Jurkat, Clone E6-1 (cell line): Measurements from ENCODE around the gene CPNE2.
"Not testable (repeated sequence)": the region's sequence is repeated elsewhere in the genome, so short reads cannot be mapped to it uniquely, and the experiment has no call there.

Source experiments
- DNase-seq: peaks from one replicate; pipeline ENCODE4 v3.0.0-alpha.2; 2011; ENCODE audit warnings: low read depth, low spot score
- H3K4me3 ChIP-seq: 2 replicates; pipeline ENCODE4 v1.5.1; 2011; ENCODE audit warnings: mild to moderate bottlenecking, low read length, control low read depth, moderate library complexity

CPNE2 gene

DNA sequence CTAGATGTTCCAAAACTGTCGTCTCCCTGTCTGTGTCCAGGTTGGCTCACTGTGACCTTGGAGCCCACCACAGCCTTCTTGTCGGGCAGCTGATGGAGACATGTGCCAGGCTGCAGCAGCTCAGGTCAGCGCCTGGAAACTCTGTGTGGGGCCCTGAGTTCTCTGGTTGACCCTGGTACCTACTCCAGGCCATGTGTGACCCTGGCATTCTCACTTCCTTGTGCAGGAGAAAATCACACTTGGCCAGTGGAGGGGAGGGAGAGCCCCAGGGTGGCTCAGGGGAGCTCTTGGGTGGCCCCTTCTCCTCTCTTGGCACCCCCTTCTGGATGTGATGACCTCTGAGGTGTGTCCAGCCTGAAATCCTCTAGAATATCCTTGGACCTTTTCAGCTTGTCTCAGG lies 25.0 kb upstream of the CPNE2 start:
- DNase-seq: no peak
- H3K4me3 ChIP-seq: no peak overlapping the region

GRCh38 chr16:57069053-57069452 lies 23.3 kb upstream of the CPNE2 start:
- H3K4me3 ChIP-seq: no peak overlapping the region
- no peak for DNase-seq

- no peak overlapping the region for H3K4me3 ChIP-seq
- no peak for DNase-seq
Observed at GRCh38 chr16:57069635-57070370, 22.6 kb upstream of the CPNE2 start.

- no peak overlapping the region for H3K4me3 ChIP-seq
- no peak for DNase-seq
Observed at GRCh38 chr16:57070424-57070823, 22.0 kb upstream of the CPNE2 start.

DNA sequence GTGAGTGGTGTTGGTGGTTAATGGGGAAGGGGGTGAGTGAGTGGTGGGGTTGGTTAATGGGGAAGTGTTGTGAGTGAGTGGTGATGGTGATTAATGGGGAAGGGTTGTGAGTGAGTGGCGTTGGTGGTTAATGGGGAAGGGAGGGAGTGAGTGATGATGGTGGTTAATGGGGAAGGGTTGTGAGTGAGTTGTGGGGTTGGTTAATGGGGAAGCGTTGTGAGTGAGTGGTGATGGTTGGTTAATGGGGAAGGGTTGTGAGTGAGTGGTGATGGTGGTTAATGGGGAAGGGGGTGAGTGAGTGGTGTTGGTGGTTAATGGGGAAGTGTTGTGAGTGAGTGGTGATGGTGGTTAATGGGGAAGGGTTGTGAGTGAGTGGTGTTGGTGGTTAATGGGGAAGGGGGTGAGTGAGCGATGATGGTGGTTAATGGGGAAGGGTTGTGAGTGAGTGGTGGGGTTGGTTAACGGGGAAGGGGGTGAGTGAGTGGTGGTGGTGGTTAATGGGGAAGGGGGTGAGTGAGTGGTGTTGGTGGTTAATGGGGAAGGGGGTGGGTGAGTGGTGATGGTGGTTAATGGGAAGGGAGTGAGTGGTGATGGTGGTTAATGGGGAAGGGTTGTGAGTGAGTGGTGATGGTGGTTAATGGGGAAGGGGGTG lies 21.2 kb upstream of the CPNE2 start:
- not testable (repeated sequence) for DNase-seq, H3K4me3 ChIP-seq

GRCh38 chr16:57071831-57072582 lies 20.4 kb upstream of the CPNE2 start:
- no peak overlapping the region for H3K4me3 ChIP-seq
- no peak for DNase-seq

- DNase-seq: no peak
- H3K4me3 ChIP-seq: no peak overlapping the region
Observed at GRCh38 chr16:57072616-57073275, 19.6 kb upstream of the CPNE2 start.

DNA sequence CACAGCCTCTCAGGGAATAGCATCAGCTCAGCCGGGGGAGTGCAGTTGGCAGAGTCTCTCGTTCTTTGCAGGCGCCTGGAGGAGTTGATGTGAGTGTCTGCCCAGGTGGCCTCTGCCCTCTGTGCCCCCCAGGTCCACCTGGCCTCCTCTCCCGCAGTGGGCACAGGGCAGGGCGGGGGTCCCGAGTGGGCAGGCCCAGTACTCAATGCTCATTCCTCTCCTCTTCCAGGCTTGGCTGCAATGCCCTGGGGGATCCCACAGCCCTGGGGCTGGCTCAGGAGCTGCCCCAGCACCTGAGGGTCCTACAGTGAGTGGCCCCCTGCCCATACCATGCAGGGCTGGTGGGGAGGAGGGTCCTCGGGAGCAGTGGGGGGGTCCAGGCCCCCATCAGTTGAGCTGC lies 14.7 kb upstream of the CPNE2 start:
- no peak overlapping the region for H3K4me3 ChIP-seq
- DNase-seq: no peak

GRCh38 chr16:57081744-57082143 lies 10.6 kb upstream of the CPNE2 start:
- no peak overlapping the region for H3K4me3 ChIP-seq
- no peak for DNase-seq

- no peak for DNase-seq
- no peak overlapping the region for H3K4me3 ChIP-seq
Observed at GRCh38 chr16:57082664-57083063, 9.7 kb upstream of the CPNE2 start.

DNA sequence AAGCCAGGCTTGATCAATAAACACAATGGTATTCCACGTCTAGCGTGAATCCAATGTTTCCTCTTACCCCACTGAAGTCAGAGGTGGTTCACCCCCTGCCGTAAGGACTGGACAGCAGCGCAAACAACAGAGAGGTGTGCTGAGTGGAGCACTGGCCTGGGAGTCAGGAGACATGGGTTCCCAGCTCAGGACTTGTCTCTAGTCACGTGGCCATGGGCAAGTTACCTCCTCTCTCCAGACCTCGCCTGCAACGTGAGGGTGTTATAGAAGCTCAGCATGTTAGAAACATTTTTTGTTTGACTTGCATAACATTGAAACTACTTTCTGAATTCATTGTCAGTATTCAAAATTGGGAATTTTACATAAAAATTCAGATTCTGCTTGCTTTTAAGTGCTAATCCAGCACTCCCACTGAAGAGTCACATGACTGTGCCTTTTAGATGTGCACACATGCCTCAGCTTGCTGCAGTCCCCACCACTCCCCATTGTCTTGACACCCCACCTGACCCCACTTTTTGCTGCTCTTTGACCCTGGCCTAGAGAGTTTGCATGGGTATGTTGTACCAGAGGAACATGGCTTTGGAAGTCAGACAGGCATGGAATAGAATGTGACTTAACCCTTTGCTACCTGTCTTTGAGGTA lies 8.8 kb upstream of the CPNE2 start:
- no peak overlapping the region for H3K4me3 ChIP-seq
- no peak for DNase-seq

GRCh38 chr16:57084257-57084770 lies 8.1 kb upstream of the CPNE2 start:
- peak; percentile 86 for DNase-seq
- no peak overlapping the region for H3K4me3 ChIP-seq

DNA sequence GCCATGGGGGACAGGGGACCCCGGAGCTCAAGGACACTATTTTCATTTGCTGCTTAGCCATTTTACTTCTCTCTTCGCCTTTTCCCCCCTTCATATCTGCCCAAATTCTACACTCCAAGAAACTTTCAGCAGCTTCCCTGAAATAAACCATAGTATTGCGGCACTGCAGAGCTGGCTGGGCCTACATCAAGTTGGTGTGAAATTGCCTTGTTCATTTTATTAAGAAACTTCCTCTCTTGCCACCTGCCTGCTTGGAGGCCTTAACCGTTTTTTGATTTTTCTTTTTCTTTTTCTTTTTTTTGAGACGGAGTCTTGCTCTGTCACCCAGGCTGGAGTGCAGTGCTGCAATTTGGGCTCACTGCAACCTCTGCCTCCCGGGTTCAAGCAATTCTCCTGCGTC lies 7.4 kb upstream of the CPNE2 start:
- DNase-seq: no peak
- no peak overlapping the region for H3K4me3 ChIP-seq

GRCh38 chr16:57087003-57087402 lies 5.4 kb upstream of the CPNE2 start:
- DNase-seq: no peak
- H3K4me3 ChIP-seq: no peak overlapping the region

DNA sequence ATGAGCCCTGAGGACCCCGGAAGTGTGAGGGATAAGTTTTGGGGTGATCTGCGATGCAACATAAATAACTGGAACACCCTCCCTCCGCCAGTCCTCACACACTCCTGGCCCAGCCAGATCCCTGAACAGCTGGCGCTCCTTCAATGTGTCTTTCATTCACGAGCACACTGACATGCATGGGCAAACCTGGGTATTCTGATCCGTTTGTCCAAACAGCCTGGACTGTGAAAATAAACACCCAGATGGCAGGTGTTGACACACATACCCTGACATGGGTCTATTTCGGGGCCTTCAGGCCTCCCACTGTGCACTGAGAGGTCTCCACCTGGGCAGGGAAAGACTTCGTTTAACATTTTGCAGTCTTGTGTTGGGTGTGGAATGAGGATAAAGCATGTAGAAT lies 3.0 kb upstream of the CPNE2 start:
- DNase-seq: no peak
- no peak overlapping the region for H3K4me3 ChIP-seq

GRCh38 chr16:57091200-57091974 lies 996 bp upstream of the CPNE2 start:
- DNase-seq: no peak
- H3K4me3 ChIP-seq: no peak overlapping the region

DNA sequence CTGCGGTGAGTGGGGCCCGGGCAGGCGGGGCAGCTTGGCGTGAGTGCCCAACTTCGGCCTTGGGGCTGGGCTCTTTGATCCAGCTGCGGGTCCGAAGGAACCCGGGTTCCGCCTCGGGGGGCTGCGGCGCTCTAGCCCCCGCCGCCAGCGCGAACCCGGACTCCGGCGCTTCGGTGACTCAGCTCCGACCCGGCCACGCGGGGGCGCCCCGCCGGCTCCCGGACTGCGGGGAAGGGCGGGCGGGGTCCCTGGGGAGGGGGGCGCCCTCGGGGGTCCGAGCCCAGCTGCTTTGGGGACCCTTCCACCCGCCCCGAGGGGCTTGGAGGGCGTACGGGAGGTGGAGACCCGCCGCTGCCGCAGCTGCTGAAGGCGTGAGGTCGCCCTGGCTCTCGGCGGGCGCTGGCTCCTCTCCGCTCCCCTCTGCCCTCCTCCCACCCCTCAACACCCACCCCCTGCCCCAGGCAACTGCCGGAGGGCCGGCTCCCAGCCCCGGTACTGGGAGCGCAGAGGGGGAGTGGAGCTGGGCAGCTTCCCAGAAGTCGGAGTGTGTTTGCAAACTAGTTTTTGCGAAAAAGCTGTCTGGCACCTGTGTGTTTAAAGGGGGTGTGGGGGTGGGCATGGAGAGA lies 516 bp downstream of the CPNE2 start:
- DNase-seq: no peak
- H3K4me3 ChIP-seq: peak overlapping the region; percentile 48
